ENCODE measurements around the gene CDX1. TPM values are rescaled to one million over a fixed set of nuclear protein-coding genes. Genes with fewer than 3 reads are reported as not detected.
A peak's percentile ranks its signal among the peaks of the same experiment; 100 is the strongest.

CDX1 gene
- total RNA-seq, 1 donor from 2014 or later: 0.43 TPM

DNA sequence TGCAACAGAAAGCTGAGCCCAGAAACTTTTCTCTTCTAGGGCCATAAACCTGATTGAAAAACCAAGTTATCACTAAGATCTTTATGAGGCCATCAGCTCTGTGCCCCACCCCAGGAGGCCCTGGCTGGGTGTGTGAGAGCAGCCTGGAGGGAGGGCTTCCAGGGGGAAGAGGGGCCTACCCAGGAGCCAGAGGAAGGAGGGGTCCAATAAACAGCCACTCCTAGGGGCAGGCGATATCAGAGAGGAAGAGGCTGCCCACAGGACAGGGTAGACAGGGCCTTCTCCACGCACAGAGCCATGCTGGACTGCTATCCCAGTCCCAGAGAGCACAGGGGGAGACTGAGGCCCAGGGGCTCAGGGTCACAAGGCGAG lies 4.5 kb upstream of the CDX1 start:
- TF ChIP-seq, protein P1, sequence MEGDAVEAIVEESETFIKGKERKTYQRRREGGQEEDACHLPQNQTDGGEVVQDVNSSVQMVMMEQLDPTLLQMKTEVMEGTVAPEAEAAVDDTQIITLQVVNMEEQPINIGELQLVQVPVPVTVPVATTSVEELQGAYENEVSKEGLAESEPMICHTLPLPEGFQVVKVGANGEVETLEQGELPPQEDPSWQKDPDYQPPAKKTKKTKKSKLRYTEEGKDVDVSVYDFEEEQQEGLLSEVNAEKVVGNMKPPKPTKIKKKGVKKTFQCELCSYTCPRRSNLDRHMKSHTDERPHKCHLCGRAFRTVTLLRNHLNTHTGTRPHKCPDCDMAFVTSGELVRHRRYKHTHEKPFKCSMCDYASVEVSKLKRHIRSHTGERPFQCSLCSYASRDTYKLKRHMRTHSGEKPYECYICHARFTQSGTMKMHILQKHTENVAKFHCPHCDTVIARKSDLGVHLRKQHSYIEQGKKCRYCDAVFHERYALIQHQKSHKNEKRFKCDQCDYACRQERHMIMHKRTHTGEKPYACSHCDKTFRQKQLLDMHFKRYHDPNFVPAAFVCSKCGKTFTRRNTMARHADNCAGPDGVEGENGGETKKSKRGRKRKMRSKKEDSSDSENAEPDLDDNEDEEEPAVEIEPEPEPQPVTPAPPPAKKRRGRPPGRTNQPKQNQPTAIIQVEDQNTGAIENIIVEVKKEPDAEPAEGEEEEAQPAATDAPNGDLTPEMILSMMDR (IDR thresholded peaks at IDR 0.05; ENCODE audit: unreplicated experiment): no peak
- no peak for DNase-seq (ENCODE audit: low spot score, unreplicated experiment)
- Mint-ChIP-seq H3K9me3 (ENCODE audit: low read depth) (no peaks in the 10 kb centered on the region), H3K27me3 (peaks cover 33% of the 10 kb centered on the region), H3K36me3 (ENCODE audit: insufficient read depth) (no peaks in the 10 kb centered on the region), H3K4me3 (ENCODE audit: low read depth) (no peak overlapping the region), H3K4me1 (ENCODE audit: low read depth) (peaks cover 9% of the 10 kb centered on the region), H3K27ac (peak overlapping the region; percentile 10)

DNA sequence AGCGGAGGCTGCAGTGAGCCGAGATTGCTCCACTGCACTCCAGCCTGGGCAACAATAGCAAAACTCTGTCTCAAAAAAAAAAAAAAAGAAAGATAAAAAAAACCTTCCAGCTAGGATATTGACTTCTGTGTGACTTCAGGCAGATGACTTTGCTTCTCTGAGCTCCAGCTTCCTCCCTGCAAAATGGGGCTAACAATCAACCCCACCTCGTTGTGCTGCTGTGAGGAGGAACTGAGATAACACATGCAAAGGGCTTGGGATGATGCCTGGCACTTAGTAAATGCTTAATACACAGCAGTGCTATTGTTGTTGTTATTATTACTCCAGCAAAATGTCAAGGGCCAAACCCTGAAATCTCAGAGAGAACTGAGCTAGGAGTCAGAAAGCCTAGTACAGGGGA lies 3.5 kb upstream of the CDX1 start:
- no peak for DNase-seq (ENCODE audit: low spot score, unreplicated experiment)
- Mint-ChIP-seq H3K36me3 (ENCODE audit: insufficient read depth) (peaks cover 2% of the 10 kb centered on the region), H3K27me3 (peaks cover 35% of the 10 kb centered on the region), H3K27ac (no peak overlapping the region), H3K9me3 (ENCODE audit: low read depth) (no peaks in the 10 kb centered on the region), H3K4me3 (ENCODE audit: low read depth) (no peak overlapping the region), H3K4me1 (ENCODE audit: low read depth) (peaks cover 11% of the 10 kb centered on the region)
- TF ChIP-seq, protein P1 (IDR thresholded peaks at IDR 0.05; ENCODE audit: unreplicated experiment): no peak

DNA sequence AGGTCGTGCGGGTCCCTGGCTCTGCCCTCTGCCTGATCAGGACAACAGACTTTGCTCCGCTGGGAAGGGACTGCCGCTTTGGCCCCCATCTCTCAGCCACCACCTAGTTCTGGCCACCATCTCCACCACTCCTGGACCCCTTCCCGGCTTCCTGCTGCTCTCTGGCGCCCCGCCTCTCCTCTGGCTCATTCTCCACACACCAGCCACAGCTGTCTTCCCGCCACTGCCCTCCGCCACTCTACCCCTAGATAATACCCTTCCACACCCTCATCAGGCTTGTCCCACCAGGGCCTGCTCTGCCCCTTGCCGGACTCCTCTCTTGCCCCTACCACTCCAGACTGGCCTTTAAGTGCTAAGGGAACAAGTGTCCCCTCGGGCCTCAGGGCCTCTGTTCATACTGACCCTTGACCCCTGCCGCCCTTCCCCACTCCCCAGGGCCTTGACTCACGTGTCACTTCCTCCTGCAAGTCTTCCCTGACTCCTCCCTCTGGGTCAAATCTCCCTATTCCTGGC lies 3.0 kb upstream of the CDX1 start:
- H3K27me3 Mint-ChIP-seq: peaks cover 40% of the 10 kb centered on the region
- H3K27ac Mint-ChIP-seq: no peak overlapping the region
- TF ChIP-seq, protein P1 (IDR thresholded peaks at IDR 0.05; ENCODE audit: unreplicated experiment): no peak
- H3K4me3 Mint-ChIP-seq (ENCODE audit: low read depth): no peak overlapping the region
- no peaks in the 10 kb centered on the region for H3K9me3 Mint-ChIP-seq (ENCODE audit: low read depth)
- peaks cover 11% of the 10 kb centered on the region for H3K4me1 Mint-ChIP-seq (ENCODE audit: low read depth)
- DNase-seq (ENCODE audit: low spot score, unreplicated experiment): no peak
- H3K36me3 Mint-ChIP-seq (ENCODE audit: insufficient read depth): peaks cover 2% of the 10 kb centered on the region

DNA sequence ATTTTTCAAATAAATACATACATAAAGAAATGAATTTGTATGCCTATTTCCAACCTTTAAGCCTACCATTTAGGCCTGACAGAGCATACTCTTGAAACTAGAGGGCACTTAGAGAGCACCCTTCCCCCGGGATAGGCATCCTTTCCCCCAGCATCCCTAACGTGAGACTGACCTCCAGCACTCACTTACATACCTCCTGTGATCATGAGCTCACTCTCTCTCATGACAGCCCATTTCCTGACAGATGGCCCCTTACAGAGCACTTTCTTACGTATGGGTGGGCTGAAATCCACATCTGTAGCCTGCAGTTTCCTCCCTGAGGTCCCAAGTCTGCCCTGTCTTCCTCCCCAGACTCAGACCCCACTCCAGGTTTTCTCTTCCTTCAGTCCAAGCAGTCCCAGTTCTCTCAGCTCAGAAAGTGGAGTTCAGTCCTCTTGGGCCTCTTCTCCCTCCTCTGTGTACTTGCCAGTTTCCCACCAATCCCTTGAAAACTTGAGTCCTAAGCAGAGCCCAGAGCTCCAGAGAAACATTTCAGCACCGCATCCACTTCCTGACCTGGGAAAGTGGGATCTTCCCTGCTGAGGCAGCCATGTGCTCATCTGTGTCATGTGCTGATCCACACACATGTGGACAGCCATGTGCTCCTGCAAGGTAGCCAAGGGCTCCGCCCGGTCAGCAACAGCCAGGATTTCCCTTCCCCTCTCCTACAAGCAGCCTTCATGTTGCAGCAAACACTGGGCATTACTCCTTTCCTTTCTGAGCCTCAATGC lies 2.2 kb upstream of the CDX1 start:
- no peak overlapping the region for H3K4me3 Mint-ChIP-seq (ENCODE audit: low read depth)
- peaks cover 11% of the 10 kb centered on the region for H3K4me1 Mint-ChIP-seq (ENCODE audit: low read depth)
- peaks cover 46% of the 10 kb centered on the region for H3K27me3 Mint-ChIP-seq
- DNase-seq (ENCODE audit: low spot score, unreplicated experiment): no peak
- H3K9me3 Mint-ChIP-seq (ENCODE audit: low read depth): no peaks in the 10 kb centered on the region
- no peak overlapping the region for H3K27ac Mint-ChIP-seq
- TF ChIP-seq, protein P1 (IDR thresholded peaks at IDR 0.05; ENCODE audit: unreplicated experiment): no peak
- H3K36me3 Mint-ChIP-seq (ENCODE audit: insufficient read depth): peaks cover 2% of the 10 kb centered on the region

DNA sequence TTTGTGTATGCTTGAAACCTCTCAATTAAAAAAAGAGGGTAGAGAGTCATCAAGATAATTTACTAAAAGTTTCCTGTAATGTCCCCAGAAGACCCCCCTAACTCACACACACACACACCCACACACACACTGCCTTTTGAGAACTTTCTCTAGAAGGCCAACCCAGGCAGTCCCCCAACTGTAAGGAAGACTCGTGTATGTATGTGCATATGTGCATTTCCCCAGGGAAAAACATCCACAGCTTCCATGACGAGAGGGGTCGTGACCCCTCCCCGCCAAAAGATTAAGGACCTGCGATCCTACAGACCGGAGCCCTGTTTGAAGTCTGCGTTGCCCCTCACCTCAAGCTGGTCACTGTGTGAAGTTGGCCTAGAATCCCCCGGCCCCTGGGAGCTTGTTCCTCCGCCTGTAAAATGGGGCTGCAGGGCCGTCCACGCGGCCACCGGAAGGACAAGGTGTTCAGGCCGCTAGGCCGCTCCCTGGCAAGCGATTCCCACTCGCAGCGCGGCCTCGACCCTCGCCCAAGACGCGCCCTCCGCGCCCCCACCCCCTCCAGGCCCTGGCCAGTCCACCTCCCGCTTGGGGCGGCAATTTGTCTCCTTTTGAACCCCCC lies 435 bp upstream of the CDX1 start:
- no peak overlapping the region for H3K27ac Mint-ChIP-seq
- peaks cover 2% of the 10 kb centered on the region for H3K36me3 Mint-ChIP-seq (ENCODE audit: insufficient read depth)
- peaks cover 61% of the 10 kb centered on the region for H3K27me3 Mint-ChIP-seq
- no peaks in the 10 kb centered on the region for H3K9me3 Mint-ChIP-seq (ENCODE audit: low read depth)
- TF ChIP-seq, protein P1 (IDR thresholded peaks at IDR 0.05; ENCODE audit: unreplicated experiment): no peak
- H3K4me1 Mint-ChIP-seq (ENCODE audit: low read depth): peaks cover 10% of the 10 kb centered on the region
- no peak for DNase-seq (ENCODE audit: low spot score, unreplicated experiment)
- H3K4me3 Mint-ChIP-seq (ENCODE audit: low read depth): no peak overlapping the region

All from progenitor cell of endocrine pancreas (in vitro differentiated cells).